Middle frontal gyrus (tissue), 1 donor: ENCODE results near the gene CAV1.
"Not testable (repeated sequence)": the region's sequence is repeated elsewhere in the genome, so short reads cannot be mapped to it uniquely, and the experiment has no call there.

Source experiments
- DNase-seq: peaks from one replicate; pipeline ENCODE4 v3.0.0-alpha.2; 2015; ENCODE audit warnings: low spot score; ENCODE audit errors: extremely low spot score

Gene CAV1, protein sequence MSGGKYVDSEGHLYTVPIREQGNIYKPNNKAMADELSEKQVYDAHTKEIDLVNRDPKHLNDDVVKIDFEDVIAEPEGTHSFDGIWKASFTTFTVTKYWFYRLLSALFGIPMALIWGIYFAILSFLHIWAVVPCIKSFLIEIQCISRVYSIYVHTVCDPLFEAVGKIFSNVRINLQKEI

GRCh38 chr7:116524609-116525297, at the start of gene CAV1:
TSS of gene CAV1 (plus strand) at chr7:116525036. CDS start at chr7:116525063, 27 bp downstream.
- no peak for DNase-seq

- no peak for DNase-seq
Observed at GRCh38 chr7:116477625-116478024, 47.2 kb upstream of the CAV1 start.

DNA sequence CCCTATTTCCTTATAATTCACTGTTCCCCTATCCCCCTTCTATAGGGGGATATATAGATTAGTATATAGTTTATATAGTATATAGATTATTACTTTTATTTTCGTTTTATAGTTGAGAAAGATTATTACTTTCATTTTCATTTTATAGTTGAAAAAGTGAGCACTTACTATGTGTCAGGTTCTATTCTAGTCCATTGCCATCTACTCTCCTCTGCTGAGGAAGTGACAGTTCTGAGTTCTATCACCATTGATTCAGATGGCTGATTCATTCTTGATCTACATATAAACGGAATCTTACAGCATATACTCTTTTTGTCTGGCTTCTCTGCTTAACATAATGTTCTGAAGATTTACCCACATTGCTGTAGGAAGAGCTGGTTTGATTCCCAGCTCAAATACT, 46.0 kb upstream of the CAV1 start:
- DNase-seq = no peak

DNA sequence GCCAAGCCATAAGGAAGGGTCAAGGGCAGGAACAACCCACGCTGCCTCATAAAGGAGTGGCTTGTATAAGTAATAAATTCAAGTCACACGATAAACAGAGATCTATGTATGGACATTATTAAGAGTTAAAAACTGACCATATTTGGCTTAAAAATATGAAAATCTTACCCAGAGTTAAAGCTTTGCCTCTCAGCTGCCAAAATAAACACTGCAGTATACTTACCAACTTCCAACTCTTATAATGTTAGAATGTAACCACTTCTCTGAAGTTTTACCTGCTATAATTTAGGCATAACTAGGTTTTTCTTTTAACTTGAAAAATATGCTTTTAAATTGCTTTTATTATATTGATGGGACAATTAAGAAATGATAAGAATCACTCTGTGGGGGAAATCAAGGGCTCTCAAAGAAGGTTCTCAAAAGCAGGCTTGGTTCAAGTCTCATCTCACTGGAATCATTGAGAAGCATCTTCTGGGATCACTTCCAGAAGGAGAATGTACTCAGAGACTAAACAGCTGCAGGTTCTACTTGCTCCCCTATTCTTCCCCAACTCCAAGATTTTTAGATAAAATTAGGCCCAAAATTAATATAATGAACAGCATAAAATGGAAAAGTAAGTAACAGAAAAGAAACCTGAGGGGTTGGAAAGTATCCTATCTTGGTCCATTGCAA, 41.4 kb upstream of the CAV1 start:
- DNase-seq = no peak

GRCh38 chr7:116484389-116484788, 40.4 kb upstream of the CAV1 start:
- DNase-seq = not testable (repeated sequence)

DNA sequence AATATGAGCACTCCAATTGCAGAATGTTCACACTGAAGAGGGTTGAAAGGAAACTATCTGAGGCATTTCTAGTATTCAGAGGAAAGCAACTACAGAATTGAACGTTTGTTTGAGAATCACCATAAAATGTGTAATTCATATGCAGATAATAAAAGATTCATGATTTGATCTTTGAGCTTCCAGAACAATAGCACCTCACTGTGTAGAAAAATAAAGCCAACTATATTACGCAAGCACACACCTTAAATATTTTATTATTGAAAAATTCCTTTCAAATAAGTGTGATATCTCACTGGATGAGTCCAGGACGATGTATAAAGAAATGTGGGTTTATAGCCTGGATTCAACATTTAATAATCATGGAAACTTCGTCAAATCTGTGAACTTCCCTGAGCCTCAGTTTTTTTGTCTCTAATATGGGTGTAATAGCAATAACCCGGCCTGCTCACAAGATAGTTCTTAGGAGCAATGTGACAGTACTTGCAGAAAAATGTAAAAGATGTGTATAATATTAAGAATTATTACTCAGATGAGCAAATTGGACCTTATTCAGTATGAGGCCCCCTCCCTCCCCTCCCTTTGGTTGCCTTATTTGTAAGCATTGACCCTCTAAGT, 36.8 kb upstream of the CAV1 start:
- DNase-seq = no peak

DNA sequence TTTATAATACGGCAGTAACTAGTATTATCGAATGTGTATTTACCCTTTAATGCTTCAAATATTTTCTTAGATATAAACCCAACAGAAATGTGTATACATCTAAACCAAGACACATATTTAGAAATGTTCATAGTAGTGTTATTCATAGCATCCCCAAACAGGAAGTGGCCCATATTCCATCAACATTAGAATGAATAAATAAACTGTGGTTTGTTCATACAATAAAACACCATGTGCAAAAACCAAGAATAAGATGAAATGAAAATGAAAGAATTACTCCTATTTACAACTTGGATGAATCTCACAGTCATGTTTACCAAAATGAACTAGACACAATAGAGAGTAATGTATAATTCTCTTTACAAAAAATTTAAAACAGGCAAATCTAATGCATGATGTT, 34.5 kb upstream of the CAV1 start:
- DNase-seq = no peak

GRCh38 chr7:116491887-116492653, 32.8 kb upstream of the CAV1 start:
- no peak for DNase-seq

DNA sequence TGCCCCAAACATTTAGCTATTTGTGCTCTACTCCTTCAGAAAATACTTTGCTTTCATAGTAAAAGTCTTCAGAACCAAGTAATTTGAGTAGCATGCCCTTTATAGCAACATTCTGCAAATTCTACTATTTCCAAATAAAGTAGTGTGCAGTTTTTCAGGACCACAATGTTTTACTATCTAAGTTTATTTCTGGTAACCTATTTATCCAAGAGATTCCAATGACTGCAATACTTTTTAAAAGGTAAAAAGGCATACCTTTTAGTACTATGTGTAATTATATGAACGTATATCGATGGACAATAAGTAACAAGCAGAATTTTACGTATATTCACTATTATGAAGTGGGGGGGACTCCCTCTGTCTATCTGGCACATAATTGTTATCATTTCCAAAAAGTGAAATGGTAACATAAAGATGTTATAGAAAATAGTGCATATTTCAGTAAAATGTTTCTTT, 32.2 kb upstream of the CAV1 start:
- DNase-seq = no peak

GRCh38 chr7:116493449-116493848, 31.4 kb upstream of the CAV1 start:
- DNase-seq = no peak

DNA sequence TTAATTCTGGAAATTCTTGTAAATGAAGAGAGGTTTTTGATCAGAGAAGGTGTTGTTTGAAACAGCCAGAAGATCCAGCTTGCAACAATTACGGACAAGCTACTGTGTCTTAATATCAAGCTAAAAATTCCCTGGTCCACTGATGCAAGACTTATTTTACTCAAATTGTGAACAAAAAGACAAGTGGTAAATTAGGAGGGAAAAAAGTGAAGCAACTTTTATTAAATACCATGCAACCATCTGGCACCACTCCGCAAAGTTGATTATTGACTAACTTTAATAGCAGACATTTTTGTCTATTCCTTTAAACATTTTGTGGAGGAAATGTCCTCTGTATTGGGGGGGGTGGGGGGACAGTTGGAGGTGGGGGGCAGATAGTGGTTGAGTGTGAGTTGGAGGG, 30.4 kb upstream of the CAV1 start:
- no peak for DNase-seq

DNA sequence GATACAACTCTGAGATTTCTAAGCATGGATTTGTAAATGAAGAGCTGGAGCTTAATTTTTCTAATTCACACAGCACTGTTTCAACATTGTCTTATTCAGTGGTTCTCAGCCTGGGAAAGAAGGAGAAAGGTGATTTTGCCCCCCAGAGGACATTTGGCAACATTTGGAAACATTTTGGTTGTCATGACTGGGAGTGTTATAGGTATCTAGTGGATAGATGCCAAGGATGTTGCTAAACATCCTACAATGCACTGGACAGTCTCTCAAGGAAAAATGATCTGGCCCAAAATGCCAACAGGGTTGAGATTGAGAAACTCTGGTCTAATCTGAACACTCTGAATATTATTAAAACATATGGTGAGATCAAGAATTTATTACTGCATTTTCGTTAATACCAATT, 29.1 kb upstream of the CAV1 start:
- DNase-seq = no peak

GRCh38 chr7:116496653-116497052, 28.2 kb upstream of the CAV1 start:
- DNase-seq = no peak

DNA sequence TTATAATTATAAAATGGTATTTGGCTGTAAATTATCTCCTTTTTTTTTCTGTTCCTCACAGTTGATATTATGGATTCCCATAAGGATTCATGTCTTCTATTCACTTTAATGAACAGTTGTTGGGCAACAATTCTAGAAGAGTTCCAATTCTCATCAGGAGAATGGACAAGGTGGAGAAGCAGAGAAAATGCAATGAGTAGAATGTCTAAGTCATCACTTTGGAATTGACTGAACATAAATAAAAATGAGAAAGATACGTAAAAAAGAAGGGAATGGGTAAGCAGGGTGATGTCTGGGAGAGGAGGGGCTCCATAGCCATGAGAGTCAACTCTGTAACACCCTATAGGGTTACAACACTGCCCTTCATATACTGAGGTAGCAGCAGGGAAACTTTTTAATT, 27.1 kb upstream of the CAV1 start:
- DNase-seq = no peak

DNA sequence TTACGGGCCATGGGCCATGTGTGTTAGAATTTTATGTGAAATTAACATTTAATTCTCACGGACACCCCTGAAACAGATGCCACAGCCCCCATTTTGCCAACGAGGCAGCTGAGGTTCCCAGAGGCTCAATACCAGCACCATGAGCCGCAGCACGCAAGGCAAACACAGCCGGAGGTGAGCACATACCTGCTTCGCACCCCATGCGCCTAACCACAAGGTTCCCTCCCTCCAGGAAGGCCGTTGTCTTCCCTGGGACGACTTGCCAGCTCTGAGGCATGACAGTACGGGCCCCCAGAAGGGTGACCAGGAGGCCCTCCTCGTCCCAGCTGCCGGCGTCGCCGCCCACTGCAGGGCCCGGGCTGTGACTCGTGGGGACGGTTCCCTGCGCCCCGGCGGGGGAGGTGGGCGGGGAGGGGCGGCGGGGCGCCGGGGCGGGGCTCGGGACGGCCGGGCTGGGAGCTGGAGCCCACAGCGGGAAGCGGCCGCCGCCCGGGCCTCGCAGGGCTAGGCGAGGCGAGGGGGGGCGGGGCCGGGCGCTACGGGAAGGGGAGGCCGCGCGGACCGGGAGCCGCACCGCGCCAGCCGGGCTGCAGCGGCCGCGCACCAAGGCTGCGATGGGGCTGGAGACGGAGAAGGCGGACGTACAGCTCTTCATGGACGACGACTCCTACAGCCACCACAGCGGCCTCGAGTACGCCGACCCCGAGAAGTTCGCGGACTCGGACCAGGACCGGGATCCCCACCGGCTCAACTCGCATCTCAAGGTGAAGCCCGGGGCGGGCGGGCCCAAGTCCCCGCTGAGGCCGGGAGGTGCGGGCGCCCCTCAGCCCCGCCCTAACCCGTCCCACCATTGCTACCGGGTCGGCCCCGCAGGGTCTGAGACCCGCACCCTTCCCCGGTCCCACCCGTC, 25.4 kb upstream of the CAV1 start, which contains the start of gene CAV2:
CAV2 (plus strand) TSS at position 571 of the 910 bp plus-strand sequence; CDS start at position 615, 44 bp downstream.
- DNase-seq = no peak

DNA sequence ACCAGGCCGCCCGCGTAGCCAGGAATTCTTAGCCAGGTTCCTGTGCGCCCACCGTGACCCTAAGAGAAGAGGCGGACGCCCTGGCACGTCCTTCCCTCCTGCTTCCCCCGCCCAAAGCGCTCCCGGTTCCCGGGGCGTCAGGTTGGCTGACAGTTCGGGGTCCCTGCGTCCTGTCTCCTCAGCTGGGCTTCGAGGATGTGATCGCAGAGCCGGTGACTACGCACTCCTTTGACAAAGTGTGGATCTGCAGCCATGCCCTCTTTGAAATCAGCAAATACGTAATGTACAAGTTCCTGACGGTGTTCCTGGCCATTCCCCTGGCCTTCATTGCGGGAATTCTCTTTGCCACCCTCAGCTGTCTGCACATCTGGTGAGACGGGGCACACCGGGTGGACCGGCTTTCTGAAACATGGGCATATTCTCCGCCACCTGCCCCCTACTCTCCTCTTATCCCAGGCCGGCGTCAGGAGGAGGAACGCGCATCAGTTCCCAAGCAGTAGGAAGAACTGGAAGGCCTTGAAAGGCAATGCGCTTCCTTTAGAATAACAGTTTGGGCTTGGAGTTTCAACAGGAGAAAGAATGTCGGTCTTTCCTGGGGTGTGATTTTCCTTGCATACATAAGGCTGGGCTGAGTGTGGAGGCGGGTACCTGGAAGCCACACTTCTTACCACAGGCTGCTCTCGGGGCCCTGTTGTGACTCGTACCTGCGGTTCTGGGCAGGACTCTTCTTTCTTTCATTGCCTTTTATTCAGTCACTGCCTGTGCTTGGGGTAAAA, 24.6 kb upstream of the CAV1 start:
- DNase-seq = no peak

DNA sequence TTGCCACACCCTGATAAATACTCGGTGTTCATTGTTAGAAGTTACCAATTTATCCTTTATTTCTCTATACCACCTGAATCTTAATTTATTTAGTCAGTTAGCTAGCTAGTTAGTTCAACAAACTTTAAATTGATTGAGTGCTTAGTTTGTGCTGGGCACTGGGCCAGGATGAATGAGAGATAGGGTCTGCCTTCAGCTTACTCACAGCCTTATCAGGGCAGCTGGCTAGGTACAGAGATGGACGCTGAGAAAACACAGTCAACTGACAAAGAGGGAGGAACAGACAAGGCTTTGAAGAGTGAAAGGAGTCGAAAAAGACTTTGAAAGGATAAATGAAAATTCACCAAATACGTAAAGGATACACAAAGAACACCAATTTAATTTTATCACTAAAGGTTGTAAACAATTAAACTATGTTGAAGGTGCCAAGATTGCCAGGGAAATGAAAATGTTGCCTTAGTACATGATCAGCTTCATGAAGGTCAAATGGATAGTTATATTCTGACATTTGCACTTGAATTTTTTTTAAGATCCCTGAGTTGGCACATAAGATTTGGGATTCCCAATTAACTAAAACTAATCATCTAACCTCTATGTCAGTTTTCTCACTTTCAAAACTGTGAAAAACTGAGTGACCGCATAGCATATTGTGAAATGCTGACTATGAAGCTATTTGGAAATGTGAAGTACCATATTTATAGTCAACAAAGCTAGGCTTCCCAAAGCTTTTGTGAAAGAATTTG, 23.2 kb upstream of the CAV1 start:
- DNase-seq = no peak

DNA sequence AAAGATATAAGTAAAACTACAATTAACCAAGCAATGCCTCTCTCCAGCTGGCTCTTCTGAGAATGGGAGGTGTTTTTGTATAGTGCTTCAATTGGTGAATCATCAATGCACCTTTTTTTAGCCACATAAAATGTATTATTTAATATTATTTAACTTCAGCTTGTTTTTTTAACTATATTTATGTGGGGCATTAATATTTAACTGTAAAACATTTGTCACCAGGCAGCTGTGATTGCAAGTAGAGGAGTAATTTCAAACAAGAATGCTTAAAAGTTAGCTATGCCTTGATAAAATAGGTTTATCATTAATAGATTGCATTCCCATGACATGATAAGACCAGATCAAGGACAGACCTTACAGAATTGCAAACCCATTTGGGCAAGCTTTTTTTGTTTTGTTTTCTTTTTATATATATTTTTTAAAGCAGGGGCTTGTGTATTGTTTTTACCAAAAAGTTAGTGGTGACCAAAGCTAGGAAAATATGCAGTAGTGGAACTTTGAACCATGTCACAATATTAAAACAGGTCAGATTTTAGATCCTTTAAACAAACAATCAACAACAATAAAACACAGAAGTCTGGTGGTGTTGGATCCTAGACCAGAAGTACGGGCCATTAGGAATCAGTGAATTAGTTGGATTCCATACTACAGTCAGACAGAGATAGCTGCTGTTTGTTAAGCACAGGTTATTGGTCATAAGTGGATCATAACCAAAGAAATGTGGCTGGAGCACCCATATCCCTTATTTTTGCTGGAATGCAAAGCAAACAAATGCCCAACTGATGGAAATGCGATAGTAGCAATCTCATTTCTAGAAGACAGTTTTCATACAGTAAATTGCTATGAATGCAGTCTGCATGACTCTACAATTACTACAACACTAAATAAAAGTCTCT, 22.4 kb upstream of the CAV1 start:
- no peak for DNase-seq
